Right atrium auricular region (tissue), 2 donors: ENCODE data around the gene ARGLU1. TPM values are rescaled to one million over a fixed set of nuclear protein-coding genes. Genes with fewer than 3 reads are reported as not detected.

Experiments
- DNase-seq: peaks from one replicate; pipeline ENCODE4 v3.0.0-alpha.2; 2019; ENCODE audit warnings: low spot score
- H3K27ac ChIP-seq, 2 donors: fragments of 200-600 bp; sonication (generic); 1 replicate in 1 of 2; 2 replicates in 1 of 2; pipeline ENCODE4 v1.5.1; 2016 to 2019
- H3K27me3 ChIP-seq, 2 donors: fragments of 200-600 bp; sonication (generic); one replicate each; pipeline versions ENCODE4 v1.5.1 to v1.6.0; 2017 to 2019
- H3K36me3 ChIP-seq: fragments of 200-600 bp; sonication (generic); one replicate; pipeline ENCODE4 v1.5.1; 2016
- H3K4me1 ChIP-seq, 2 donors: fragments of 200-600 bp; sonication (generic); one replicate each; pipeline versions ENCODE4 v1.5.1 to v1.6.0; 2017 to 2019
- H3K4me3 ChIP-seq, 2 donors: fragments of 200-600 bp; sonication (generic); 1 replicate in 1 of 2; 2 replicates in 1 of 2; pipeline ENCODE4 v1.5.1; 2017 to 2019; ENCODE audit warnings: mild to moderate bottlenecking in 1 of 2, moderate library complexity in 1 of 2
- H3K9me3 ChIP-seq, 2 donors: fragments of 200-600 bp; sonication (generic); one replicate each; pipeline ENCODE4 v1.5.1; 2019
- total RNA-seq, 2 donors: library from RNA; depleted of rRNA; stranded (reverse); fragments of >200 nt; gene quantifications; one replicate each; pipeline ENCODE4 v1.1.0, GENCODE V29; 2016
- TF ChIP-seq, protein P1 (sequence below), 2 donors: fragments of 200-600 bp; sonication (generic); IDR thresholded peaks; one replicate each; pipeline ENCODE4 v1.5.1; 2019; ENCODE audit warnings: antibody characterized with exemption in 2 of 2

The ARGLU1 gene
- total RNA-seq, 2 donors from 2014 or later = 26.1 to 39.9 TPM

DNA sequence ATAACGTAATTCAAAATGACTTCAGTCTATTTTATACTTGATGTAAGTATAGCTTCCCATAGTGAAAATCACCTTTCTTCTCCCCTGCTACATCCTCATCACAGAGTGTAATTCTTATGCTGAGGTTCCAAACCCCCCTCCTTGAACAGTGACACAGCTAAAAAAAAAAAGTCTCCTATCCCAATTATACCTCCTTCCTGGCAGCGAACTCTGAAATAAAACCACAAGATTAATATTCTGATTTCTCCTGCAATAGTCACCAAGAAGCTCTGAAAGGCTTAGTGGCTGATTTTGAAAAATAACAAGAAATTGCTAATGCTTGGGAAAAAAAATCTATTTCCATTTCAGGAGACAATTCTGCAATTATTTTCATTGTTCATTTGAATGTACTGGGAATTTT is 68.8 kb downstream of the ARGLU1 start:
- DNase-seq = no peak
- H3K36me3 ChIP-seq = no peaks in the 10 kb centered on the region
- peaks cover 0 to 17% of the 10 kb centered on the region in 2 donors for H3K4me1 ChIP-seq
- no peaks in the 10 kb centered on the region for H3K27me3 ChIP-seq
- TF ChIP-seq, protein P1, sequence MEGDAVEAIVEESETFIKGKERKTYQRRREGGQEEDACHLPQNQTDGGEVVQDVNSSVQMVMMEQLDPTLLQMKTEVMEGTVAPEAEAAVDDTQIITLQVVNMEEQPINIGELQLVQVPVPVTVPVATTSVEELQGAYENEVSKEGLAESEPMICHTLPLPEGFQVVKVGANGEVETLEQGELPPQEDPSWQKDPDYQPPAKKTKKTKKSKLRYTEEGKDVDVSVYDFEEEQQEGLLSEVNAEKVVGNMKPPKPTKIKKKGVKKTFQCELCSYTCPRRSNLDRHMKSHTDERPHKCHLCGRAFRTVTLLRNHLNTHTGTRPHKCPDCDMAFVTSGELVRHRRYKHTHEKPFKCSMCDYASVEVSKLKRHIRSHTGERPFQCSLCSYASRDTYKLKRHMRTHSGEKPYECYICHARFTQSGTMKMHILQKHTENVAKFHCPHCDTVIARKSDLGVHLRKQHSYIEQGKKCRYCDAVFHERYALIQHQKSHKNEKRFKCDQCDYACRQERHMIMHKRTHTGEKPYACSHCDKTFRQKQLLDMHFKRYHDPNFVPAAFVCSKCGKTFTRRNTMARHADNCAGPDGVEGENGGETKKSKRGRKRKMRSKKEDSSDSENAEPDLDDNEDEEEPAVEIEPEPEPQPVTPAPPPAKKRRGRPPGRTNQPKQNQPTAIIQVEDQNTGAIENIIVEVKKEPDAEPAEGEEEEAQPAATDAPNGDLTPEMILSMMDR (IDR thresholded peaks at IDR 0.05) = no peak
- H3K9me3 ChIP-seq = no peaks in the 10 kb centered on the region
- no peak overlapping the region for H3K4me3 ChIP-seq
- H3K27ac ChIP-seq = no peak overlapping the region

DNA sequence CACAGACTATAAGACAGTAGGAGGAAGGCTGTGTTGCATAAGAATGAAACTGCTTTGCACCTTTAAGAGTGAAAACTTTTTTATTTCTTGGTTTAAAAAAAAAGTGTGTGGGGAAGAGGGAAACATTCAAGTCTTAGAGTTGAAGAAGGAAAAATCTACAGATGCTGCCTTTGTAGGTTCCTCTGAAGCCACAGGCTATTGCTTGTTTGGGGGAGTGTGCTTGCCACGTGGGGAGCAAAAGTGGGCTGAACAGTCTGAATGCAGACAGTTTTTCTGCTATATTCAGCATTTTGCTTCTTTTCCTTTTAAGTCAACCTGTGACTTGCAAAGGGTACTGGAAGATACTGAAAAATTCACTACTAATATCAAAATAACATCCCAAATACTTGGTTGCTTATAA is 69.4 kb downstream of the ARGLU1 start:
- no peaks in the 10 kb centered on the region for H3K9me3 ChIP-seq
- no peak for DNase-seq
- H3K4me1 ChIP-seq = peaks cover 0 to 17% of the 10 kb centered on the region in 2 donors
- H3K27me3 ChIP-seq = no peaks in the 10 kb centered on the region
- TF ChIP-seq, protein P1 (IDR thresholded peaks at IDR 0.05) = no peak
- H3K4me3 ChIP-seq = no peak overlapping the region
- H3K27ac ChIP-seq = no peak overlapping the region
- H3K36me3 ChIP-seq = peaks cover under 1% of the 10 kb centered on the region

DNA sequence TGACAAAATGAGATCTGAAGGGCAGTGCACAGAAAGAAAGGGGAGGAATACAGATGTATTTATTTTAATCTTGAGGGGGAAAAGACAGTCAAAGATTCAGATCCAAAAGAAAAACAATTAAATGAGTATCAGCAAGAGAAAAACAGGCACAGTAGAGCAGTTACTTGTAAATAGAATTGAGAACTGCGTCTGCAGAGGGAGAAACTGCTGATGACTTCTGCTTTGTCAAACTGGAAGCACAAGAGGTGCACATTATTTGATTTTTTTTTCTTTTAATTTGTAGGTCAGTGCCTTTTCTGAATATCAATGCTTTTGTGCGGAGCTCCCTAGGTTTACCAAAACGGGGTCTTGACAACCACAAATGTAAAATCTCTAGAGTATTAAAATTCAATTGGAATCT is 69.8 kb downstream of the ARGLU1 start:
- TF ChIP-seq, protein P1 (IDR thresholded peaks at IDR 0.05) = no peak

DNA sequence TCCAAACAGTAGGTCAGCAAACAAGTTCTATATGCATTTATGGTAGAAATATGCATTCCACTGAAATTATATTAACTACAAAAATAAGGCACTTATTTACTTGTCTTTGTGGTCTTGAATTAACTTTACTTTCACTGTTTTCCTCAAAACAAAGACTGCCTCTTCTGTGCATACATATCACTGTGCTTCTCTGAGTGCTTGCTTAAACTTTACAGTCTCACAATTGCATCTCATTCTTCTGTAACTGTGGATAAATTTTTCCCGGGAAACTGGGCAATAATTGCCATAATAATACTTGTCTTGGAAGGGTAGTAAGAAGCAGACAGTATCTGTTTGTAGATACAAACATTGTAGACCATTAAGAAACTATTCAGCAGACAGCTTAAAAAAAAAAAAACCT is 70.9 kb downstream of the ARGLU1 start:
- no peak overlapping the region for H3K4me3 ChIP-seq
- H3K27ac ChIP-seq = no peak overlapping the region
- H3K4me1 ChIP-seq = peaks cover 0 to 28% of the 10 kb centered on the region in 2 donors
- no peak for DNase-seq
- TF ChIP-seq, protein P1 (IDR thresholded peaks at IDR 0.05) = no peak
- no peaks in the 10 kb centered on the region for H3K27me3 ChIP-seq
- H3K9me3 ChIP-seq = no peaks in the 10 kb centered on the region
- H3K36me3 ChIP-seq = peaks cover 12% of the 10 kb centered on the region

More for the DNA sequence above, 69.8 kb downstream of the ARGLU1 start:
- Histone ChIP-seq H3K4me1 (peaks cover 0 to 17% of the 10 kb centered on the region in 2 donors), H3K27me3 (no peaks in the 10 kb centered on the region), H3K4me3 (no peak overlapping the region), H3K36me3 (peaks cover 5% of the 10 kb centered on the region), H3K27ac (no peak overlapping the region), H3K9me3 (no peaks in the 10 kb centered on the region)
- no peak for DNase-seq

DNA sequence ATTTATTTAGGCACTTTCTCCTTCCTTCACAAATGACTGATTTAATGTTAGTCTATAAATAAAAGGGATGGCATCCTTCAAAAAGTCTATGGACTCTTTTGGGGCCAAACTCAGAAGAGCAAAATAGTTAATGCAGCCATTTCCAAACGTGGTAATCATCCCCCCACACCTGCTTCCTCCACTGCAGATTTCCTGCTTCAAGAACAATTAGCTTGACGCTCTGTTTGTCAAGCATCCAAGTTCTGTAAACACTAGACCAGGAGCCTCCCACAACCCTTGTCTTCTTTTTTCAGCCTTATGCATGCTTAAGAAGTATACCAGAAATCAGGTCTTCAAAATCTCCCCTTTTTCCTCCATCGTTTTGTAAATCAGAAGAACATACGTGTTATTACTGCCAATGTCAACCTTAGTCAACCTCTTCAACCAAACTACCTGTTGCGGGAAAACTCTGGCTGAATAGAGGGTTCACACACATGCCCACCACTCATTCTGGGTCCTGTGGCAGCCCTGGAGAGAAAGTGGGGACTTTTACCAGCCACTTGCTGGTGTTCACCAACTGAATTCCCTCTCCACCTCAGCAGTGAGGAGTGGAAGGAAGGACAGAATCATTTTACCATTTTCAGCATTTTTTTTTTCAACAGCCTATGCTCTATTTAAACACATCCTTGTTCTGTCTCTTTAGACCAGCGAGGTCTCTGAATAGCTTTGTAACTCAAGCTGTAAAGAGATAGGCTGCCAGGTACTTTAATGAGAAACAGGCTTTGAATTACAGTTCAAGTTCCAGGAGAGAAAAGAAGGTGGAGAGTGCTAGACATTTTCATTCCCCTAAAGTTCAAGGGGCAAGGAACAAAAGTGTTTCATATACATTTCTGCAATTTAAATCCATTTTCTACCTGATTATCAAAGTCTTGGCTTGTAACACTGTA is 71.6 kb downstream of the ARGLU1 start:
- H3K4me3 ChIP-seq = no peak overlapping the region
- H3K36me3 ChIP-seq = peaks cover 12% of the 10 kb centered on the region
- no peaks in the 10 kb centered on the region for H3K27me3 ChIP-seq
- no peak for DNase-seq
- TF ChIP-seq, protein P1 (IDR thresholded peaks at IDR 0.05) = no peak
- H3K9me3 ChIP-seq = no peaks in the 10 kb centered on the region
- peak overlapping the region; percentile 43 to 48 for H3K27ac ChIP-seq
- peaks cover 0 to 30% of the 10 kb centered on the region in 2 donors for H3K4me1 ChIP-seq
